ENCODE measurements around the gene COG5.

The COG5 gene

DNA sequence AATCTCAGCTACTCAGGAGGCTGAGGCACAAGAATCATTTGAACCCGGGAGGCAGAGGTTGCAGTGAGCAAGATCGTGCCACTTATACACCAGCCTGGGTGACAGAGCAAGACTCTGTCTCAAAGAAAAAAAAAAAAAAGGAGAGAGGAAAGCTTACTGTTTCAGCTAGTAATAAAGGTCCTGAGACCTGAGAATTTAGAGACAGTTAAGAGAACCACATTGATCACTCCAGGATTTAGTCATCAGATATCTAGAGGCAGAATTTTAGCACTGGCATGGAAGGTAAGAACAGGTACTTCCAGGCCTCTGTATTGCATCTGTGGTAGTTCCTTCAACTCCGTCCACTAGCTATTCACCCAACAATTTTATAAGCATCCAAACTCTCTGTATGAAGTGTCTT lies 7.8 kb downstream of the COG5 start:
- no peak overlapping the region for H2BK120ac ChIP-seq (ENCODE audit: insufficient read depth, low read length, poor library complexity)
- H3K23ac ChIP-seq (ENCODE audit: low read length) = no peak overlapping the region
- no peak overlapping the region for H3K9ac ChIP-seq (ENCODE audit: low read length)
- H2BK12ac ChIP-seq (ENCODE audit: low read length) = no peak overlapping the region
- peaks cover 0 to 6% of the 10 kb centered on the region in 2 experiments for H3K36me3 ChIP-seq (ENCODE audit: control insufficient read depth in 1 of 2, insufficient read depth in 2 of 2, low read length in 2 of 2)
- no peak overlapping the region for H3K18ac ChIP-seq (ENCODE audit: low read length)
- H3K4me3 ChIP-seq (ENCODE audit: low read depth, low read length) = no peak overlapping the region
- H2AK5ac ChIP-seq (ENCODE audit: low read length) = no peak overlapping the region
- H3K4ac ChIP-seq (ENCODE audit: low read depth, low read length) = no peak overlapping the region
- no peaks in the 10 kb centered on the region for H3K79me2 ChIP-seq (ENCODE audit: control insufficient read depth, insufficient read depth, low read length, poor library complexity)
- H4K12ac ChIP-seq (ENCODE audit: low read depth, low read length) = no peak overlapping the region
- H3K14ac ChIP-seq (ENCODE audit: low read length) = no peak overlapping the region
- H2BK5ac ChIP-seq (ENCODE audit: low read depth, low read length, poor library complexity) = no peak overlapping the region
- H3K9me3 ChIP-seq (ENCODE audit: insufficient read depth, low read depth, low read length) = no peaks in the 10 kb centered on the region
- no peak overlapping the region for H3K4me2 ChIP-seq (ENCODE audit: low read length)
- no peaks in the 10 kb centered on the region for H3K27me3 ChIP-seq (ENCODE audit: insufficient read depth, low read length)
- no peaks in the 10 kb centered on the region for H3K4me1 ChIP-seq (ENCODE audit: control insufficient read depth in 1 of 2, insufficient read depth in 2 of 2, low read length in 2 of 2)
- no peak overlapping the region for H4K8ac ChIP-seq (ENCODE audit: low read depth, low read length)
- no peak overlapping the region for H3K27ac ChIP-seq (ENCODE audit: low read depth, low read length)
- H4K91ac ChIP-seq (ENCODE audit: low read depth, low read length) = no peak overlapping the region
- no peaks in the 10 kb centered on the region for H3K79me1 ChIP-seq (ENCODE audit: low read length)
- DNase-seq = no peak
- H2AFZ ChIP-seq (ENCODE audit: insufficient read depth, low read length, poor library complexity) = no peak overlapping the region
- WGBS (ENCODE audit: extremely low coverage, insufficient coverage, insufficient read length) = no CpG with 5 or more reads among the region's 3 CpGs

DNA sequence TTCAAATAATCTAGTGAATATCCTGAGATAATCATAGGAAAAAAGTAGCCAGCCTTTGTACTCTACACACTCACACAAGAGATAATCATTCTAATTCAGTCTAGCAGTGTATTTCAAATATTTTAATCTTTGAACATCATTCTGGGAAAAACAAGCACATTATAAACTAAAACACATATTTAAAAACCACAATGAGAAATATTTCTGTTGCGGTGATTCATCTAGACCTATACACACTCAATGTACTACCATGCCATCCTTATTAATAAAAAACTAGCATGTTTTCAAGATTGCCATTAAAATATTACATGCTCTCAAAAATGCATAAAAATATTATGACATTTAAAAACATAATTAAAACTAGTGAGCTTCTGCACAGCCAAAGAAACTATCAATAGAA lies 11.8 kb downstream of the COG5 start:
- no peak overlapping the region for H2BK120ac ChIP-seq (ENCODE audit: insufficient read depth, low read length, poor library complexity)
- peaks cover 0 to 3% of the 10 kb centered on the region in 2 experiments for H3K36me3 ChIP-seq (ENCODE audit: control insufficient read depth in 1 of 2, insufficient read depth in 2 of 2, low read length in 2 of 2)
- no peaks in the 10 kb centered on the region for H3K79me2 ChIP-seq (ENCODE audit: control insufficient read depth, insufficient read depth, low read length, poor library complexity)
- no peak overlapping the region for H2BK5ac ChIP-seq (ENCODE audit: low read depth, low read length, poor library complexity)
- no peak overlapping the region for H4K8ac ChIP-seq (ENCODE audit: low read depth, low read length)
- no peak overlapping the region for H2AK5ac ChIP-seq (ENCODE audit: low read length)
- no peaks in the 10 kb centered on the region for H3K9me3 ChIP-seq (ENCODE audit: insufficient read depth, low read depth, low read length)
- no peak overlapping the region for H3K14ac ChIP-seq (ENCODE audit: low read length)
- H3K4me3 ChIP-seq (ENCODE audit: low read depth, low read length) = no peak overlapping the region
- H2AFZ ChIP-seq (ENCODE audit: insufficient read depth, low read length, poor library complexity) = no peak overlapping the region
- H3K27ac ChIP-seq (ENCODE audit: low read depth, low read length) = no peak overlapping the region
- H3K4me2 ChIP-seq (ENCODE audit: low read length) = no peak overlapping the region
- no peak overlapping the region for H2BK12ac ChIP-seq (ENCODE audit: low read length)
- no peak overlapping the region for H3K18ac ChIP-seq (ENCODE audit: low read length)
- no CpG with 5 or more reads among the region's 1 CpG for WGBS (ENCODE audit: extremely low coverage, insufficient coverage, insufficient read length)
- no peak for DNase-seq
- H3K79me1 ChIP-seq (ENCODE audit: low read length) = no peaks in the 10 kb centered on the region
- H3K4ac ChIP-seq (ENCODE audit: low read depth, low read length) = no peak overlapping the region
- H4K91ac ChIP-seq (ENCODE audit: low read depth, low read length) = no peak overlapping the region
- H3K27me3 ChIP-seq (ENCODE audit: insufficient read depth, low read length) = no peaks in the 10 kb centered on the region
- H3K23ac ChIP-seq (ENCODE audit: low read length) = no peak overlapping the region
- H4K12ac ChIP-seq (ENCODE audit: low read depth, low read length) = no peak overlapping the region
- no peak overlapping the region for H3K9ac ChIP-seq (ENCODE audit: low read length)
- H3K4me1 ChIP-seq (ENCODE audit: control insufficient read depth in 1 of 2, insufficient read depth in 2 of 2, low read length in 2 of 2) = no peaks in the 10 kb centered on the region

DNA sequence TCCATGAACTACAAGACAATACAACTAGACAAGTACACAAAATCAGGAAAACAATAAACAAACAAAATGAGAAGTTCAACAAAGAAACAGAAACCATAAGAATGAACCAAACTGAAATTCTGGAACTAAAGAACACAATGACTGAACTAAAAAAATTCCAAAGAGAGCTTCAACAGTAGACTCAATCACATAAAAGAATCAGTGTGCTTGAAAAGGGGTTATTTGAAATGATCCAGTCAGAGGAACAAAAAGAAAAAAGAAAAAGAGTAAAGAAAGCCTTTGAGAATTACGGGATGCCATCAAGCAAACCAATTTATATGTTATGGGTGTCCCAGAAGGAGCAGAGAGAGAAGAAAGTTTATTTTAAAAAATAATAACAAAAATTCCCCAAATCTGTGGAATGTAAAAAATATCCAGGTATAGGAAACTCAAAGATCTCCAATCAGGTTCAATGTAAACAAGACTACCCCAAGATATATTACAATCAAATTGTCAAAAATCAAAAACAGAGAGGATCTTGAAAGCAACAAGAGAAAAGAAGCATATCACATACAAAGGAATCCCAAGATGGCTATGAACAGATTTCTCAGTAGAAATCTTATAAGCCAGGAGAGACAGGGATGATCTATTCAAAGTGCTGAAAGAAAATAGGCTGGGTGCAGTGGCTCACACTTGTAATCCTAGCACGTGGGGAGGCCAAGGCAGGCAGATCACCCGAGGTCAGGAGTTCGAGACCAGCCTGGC lies 18.7 kb downstream of the COG5 start:
- Histone ChIP-seq H3K79me2 (ENCODE audit: control insufficient read depth, insufficient read depth, low read length, poor library complexity) (no peaks in the 10 kb centered on the region), H3K4me3 (ENCODE audit: low read depth, low read length) (no peak overlapping the region), H3K27ac (ENCODE audit: low read depth, low read length) (no peak overlapping the region), H4K91ac (ENCODE audit: low read depth, low read length) (no peak overlapping the region), H3K9ac (ENCODE audit: low read length) (no peak overlapping the region), H3K14ac (ENCODE audit: low read length) (no peak overlapping the region), H3K79me1 (ENCODE audit: low read length) (no peaks in the 10 kb centered on the region), H3K27me3 (ENCODE audit: insufficient read depth, low read length) (no peaks in the 10 kb centered on the region), H3K18ac (ENCODE audit: low read length) (no peak overlapping the region), H2AK5ac (ENCODE audit: low read length) (no peak overlapping the region), H3K23ac (ENCODE audit: low read length) (no peak overlapping the region), H3K9me3 (ENCODE audit: insufficient read depth, low read depth, low read length) (peaks cover 3% of the 10 kb centered on the region), H2BK12ac (ENCODE audit: low read length) (no peak overlapping the region), H4K8ac (ENCODE audit: low read depth, low read length) (no peak overlapping the region), H3K4me2 (ENCODE audit: low read length) (no peak overlapping the region), H3K4me1 (ENCODE audit: control insufficient read depth in 1 of 2, insufficient read depth in 2 of 2, low read length in 2 of 2) (no peaks in the 10 kb centered on the region), H2BK120ac (ENCODE audit: insufficient read depth, low read length, poor library complexity) (no peak overlapping the region), H2BK5ac (ENCODE audit: low read depth, low read length, poor library complexity) (no peak overlapping the region), H3K36me3 (ENCODE audit: control insufficient read depth in 1 of 2, insufficient read depth in 2 of 2, low read length in 2 of 2) (peaks cover 7 to 13% of the 10 kb centered on the region in 2 experiments), H3K4ac (ENCODE audit: low read depth, low read length) (no peak overlapping the region), H2AFZ (ENCODE audit: insufficient read depth, low read length, poor library complexity) (no peak overlapping the region), H4K12ac (ENCODE audit: low read depth, low read length) (no peak overlapping the region)
- WGBS (ENCODE audit: extremely low coverage, insufficient coverage, insufficient read length) = no CpG with 5 or more reads among the region's 4 CpGs
- DNase-seq = no peak

DNA sequence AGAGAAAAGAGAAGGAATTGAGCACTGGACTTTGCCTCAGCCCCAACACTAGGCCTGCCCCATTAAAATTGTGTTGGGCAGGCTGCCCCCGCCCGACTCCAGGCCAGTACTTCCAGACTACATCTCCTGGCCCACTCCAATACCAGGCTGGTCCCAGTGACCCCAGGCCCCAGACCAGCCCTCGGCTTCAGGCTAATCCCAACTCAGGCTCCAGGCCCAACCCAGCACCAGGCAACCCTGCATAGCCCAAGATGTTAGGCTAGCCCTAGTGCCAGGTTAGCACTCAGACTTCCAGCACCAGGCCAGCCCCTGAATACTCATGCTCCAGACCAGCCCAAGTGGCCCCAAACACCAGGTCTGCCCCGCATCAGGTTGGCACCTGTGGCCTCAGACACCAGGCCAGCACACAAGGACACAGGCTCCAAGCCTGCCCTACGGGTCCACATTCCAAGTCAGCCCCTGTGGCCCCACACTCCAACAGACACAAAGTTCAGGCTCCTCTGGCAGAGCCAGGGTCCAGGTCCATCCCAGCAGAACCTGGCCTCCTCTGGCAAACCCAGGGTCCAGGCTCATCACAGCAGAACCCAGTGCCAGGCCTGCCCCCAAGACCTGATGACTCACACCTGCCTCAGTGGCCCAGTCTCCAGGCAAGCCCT lies 20.3 kb downstream of the COG5 start:
- Histone ChIP-seq H3K23ac (ENCODE audit: low read length) (no peak overlapping the region), H3K79me1 (ENCODE audit: low read length) (no peaks in the 10 kb centered on the region), H3K79me2 (ENCODE audit: control insufficient read depth, insufficient read depth, low read length, poor library complexity) (no peaks in the 10 kb centered on the region), H3K4me1 (ENCODE audit: control insufficient read depth in 1 of 2, insufficient read depth in 2 of 2, low read length in 2 of 2) (no peaks in the 10 kb centered on the region), H3K27me3 (ENCODE audit: insufficient read depth, low read length) (no peaks in the 10 kb centered on the region), H4K12ac (ENCODE audit: low read depth, low read length) (no peak overlapping the region), H2AFZ (ENCODE audit: insufficient read depth, low read length, poor library complexity) (no peak overlapping the region), H2BK5ac (ENCODE audit: low read depth, low read length, poor library complexity) (no peak overlapping the region), H4K91ac (ENCODE audit: low read depth, low read length) (no peak overlapping the region), H3K4me2 (ENCODE audit: low read length) (no peak overlapping the region), H3K4me3 (ENCODE audit: low read depth, low read length) (no peak overlapping the region), H2BK120ac (ENCODE audit: insufficient read depth, low read length, poor library complexity) (no peak overlapping the region), H3K14ac (ENCODE audit: low read length) (no peak overlapping the region), H4K8ac (ENCODE audit: low read depth, low read length) (no peak overlapping the region), H2BK12ac (ENCODE audit: low read length) (no peak overlapping the region), H3K36me3 (ENCODE audit: control insufficient read depth in 1 of 2, insufficient read depth in 2 of 2, low read length in 2 of 2) (peaks cover 7 to 14% of the 10 kb centered on the region in 2 experiments), H2AK5ac (ENCODE audit: low read length) (no peak overlapping the region), H3K18ac (ENCODE audit: low read length) (no peak overlapping the region), H3K4ac (ENCODE audit: low read depth, low read length) (no peak overlapping the region), H3K9me3 (ENCODE audit: insufficient read depth, low read depth, low read length) (peaks cover 3% of the 10 kb centered on the region), H3K27ac (ENCODE audit: low read depth, low read length) (no peak overlapping the region), H3K9ac (ENCODE audit: low read length) (no peak overlapping the region)
- WGBS (ENCODE audit: extremely low coverage, insufficient coverage, insufficient read length) = no CpG with 5 or more reads among the region's 5 CpGs
- no peak for DNase-seq
